ENCODE results near the gene YJU2.
"Not testable (repeated sequence)": the region's sequence is repeated elsewhere in the genome, so short reads cannot be mapped to it uniquely, and the experiment has no call there.

YJU2 gene

GRCh38 chr19:4267901-4268815 lies 21.3 kb downstream of the YJU2 start:
- DNase-seq (ENCODE audit: low spot score) = no peak

DNA sequence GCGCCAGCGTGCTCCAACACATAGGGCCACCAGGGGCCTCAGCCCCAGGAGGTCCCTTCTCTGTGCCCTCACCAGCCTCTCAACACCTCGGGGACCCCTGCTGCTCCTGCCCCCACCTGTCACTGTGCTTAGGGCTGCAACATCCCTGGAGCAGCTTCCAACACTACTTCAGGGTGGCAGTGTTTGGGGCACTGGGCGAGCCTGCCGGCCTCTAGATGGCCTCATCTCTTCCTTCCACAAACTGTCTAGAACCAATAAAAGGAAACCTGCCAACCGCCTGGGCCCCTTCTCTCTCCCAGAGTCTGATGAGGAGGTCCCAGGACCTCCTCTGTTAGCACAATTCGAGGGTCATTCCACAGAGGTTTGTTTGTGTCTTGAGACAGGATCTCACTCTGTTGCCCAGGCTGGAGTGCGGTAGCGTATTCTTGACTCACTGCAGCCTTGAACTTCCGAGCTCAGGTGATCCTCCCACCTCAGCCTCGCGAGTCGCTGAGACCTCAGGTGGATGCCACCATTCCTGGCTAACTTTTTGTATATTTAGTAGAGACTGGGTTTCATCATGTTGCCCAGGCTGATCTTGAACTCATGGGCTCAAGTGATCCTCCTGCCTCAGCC lies 22.0 kb downstream of the YJU2 start:
- no peak for DNase-seq (ENCODE audit: low spot score)

- DNase-seq (ENCODE audit: low spot score) = no peak
These were observed 26.0 kb downstream of the YJU2 start for GRCh38 chr19:4272894-4273293.

- DNase-seq (ENCODE audit: low spot score) = not testable (repeated sequence)
These were observed 27.4 kb downstream of the YJU2 start for GRCh38 chr19:4274321-4274686.

- DNase-seq (ENCODE audit: low spot score) = no peak
These were observed 30.4 kb downstream of the YJU2 start for GRCh38 chr19:4277191-4277696.

DNA sequence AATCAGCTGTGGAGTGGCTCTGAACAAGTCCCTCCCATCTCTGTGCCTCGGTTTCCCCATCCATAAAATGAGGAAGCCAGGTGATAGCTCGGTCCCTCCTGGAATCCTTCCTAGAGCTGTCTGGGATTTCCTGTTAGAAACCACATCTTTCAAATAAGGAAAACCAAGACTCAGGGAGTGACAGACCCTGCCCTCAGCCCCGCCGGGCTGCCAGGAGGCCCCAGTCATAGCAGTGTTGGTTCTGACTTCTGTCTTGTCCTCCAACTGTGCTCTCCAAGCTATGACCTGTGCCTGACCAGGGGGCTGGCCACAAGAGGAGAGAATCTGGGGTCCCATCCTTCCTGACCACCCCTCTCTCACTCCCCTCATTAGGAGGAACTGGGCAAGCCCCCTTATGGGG lies 31.1 kb downstream of the YJU2 start:
- DNase-seq (ENCODE audit: low spot score) = no peak

DNA sequence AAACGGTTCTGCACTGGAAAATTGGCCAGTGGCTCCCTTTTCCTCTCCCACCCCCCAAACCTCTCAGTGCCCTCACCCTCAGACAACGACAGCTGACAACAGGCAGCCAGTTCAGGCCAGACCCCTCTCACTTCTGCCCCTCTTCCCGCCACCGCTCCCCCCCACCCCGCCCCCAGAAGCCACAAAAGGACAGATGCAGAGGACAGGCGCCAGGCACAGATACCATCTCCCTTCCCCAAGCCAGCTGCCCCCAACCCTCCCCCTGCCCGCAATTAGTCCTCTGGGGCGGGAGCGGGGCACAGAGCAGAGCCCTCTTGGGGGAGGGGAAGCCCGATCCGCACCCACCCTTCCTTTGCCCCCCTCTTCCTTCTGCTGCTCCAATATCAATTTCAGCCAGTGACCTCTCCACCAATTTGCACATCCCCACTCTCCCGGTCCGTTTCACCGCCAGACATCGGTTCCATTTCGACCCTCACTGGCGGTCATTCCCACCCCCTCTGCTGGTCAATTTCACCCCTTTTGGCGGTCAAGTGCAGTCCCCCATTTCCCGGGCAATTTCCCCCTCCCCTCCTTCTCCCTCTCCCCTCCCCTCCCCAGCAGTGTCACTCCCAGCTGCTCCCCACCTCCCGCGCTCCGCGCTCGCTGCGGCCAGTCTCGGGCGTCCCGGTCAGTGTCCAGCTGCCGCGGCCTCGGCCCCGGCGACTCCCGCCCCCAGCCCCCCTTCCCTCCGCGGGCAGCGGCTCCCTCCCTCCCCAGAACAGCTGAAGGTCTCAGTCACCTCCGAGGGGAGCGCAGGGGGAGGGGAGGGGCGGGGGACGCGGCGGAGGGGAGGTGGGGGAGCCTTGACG lies 31.8 kb downstream of the YJU2 start, which contains the start of gene SHD:
TSS of gene SHD (plus strand) at position 848 of the 848 bp plus-strand sequence. CDS start 798 bp downstream, outside the sequence.
- DNase-seq (ENCODE audit: low spot score) = no peak

- no peak for DNase-seq (ENCODE audit: low spot score)
These were observed 32.3 kb downstream of the YJU2 start for GRCh38 chr19:4279267-4279529.

DNA sequence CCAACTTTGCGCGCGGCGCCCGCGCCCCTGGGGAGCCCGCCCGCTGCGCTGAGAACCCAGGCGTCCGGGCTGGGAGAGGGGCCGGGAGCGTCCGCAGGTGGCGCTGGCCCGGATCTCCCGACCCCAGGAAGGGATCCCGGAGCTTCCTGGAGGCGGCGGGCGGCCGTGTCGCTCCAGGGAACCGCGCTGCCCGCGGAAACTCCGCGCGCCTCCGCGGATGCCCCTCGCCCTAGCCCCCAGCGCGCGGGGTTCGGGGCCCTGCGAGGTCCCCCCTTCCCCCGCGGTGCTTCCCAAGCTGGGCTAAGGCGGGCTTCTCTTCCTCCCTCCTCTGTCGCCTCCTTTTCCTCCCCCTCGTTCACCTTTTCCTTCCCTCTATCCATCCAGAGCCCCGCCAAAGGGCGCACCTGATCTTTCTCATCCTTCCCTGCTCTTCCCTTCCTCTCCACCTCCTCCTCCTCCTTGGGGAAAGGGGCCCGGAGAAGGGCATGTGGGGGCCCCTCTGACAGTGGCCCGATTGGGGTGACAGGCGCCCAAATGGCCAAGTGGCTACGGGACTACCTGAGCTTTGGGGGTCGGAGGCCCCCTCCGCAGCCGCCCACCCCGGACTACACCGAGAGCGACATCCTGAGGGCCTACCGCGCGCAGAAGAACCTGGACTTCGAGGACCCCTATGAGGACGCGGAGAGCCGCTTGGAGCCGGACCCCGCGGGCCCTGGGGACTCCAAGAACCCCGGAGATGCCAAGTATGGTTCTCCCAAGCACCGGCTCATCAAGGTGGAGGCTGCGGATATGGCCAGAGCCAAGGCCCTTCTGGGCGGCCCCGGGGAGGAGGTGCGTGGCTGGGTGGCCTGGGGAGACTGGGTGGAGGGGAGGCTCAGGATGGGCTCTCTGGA lies 32.9 kb downstream of the YJU2 start:
- no peak for DNase-seq (ENCODE audit: low spot score)

DNA sequence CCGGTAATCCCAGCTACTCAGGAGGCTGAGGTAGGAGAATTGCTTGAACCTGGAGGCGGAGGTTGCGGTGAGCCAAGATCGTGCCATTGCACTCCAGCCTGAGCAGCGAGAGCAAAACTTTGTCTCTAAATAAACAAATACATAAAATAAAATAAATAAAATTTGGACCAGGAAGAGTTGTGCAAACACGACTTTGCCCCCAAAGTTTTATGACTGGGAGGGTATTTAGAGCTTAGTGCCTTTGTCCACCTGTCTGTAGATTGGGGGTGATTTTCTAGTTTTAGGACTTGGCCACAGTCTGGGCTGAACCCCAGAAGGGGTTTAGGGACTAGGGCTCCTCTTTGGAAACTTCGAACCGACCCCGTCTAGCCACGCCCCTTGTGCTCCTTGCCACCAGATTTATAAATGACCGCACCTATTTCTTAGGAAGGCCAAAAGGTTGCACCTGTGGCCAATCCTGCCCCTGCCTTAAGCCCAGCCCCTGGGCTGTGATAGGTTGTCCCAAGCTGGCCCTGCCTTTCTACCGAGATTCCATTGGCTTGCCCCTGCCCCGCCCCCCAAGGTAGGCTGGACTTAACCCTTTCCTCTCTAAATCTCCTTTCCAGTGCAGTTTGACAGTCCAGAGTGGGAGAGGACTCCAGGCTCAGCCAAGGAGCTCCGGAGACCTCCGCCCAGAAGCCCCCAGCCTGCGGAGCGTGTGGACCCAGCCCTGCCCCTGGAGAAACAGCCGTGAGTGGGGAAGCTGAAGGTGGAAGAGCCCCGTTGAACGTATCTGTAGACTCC lies 37.5 kb downstream of the YJU2 start:
- DNase-seq (ENCODE audit: low spot score) = no peak

DNA sequence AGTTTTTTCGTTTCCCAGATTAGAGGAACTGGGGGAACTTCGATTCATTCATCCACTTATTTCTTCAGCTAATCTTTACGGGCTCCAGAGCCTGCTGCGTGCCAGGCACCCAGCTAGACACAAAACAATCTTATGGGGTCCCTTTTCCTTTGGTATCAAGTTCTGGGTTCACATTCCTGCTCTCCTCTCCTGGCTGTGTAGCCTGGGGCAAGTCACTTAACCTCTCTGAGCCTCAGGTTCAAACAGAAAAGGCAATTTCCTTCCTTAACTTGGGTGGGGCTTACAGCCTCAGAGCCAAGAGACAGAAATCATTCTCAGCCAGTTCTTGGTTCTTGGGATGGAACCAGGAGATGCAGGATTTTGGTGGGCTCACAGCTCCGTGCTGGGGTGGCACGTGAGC lies 38.1 kb downstream of the YJU2 start:
- no peak for DNase-seq (ENCODE audit: low spot score)

GRCh38 chr19:4286141-4286540 lies 39.3 kb downstream of the YJU2 start:
- DNase-seq (ENCODE audit: low spot score) = not testable (repeated sequence)

DNA sequence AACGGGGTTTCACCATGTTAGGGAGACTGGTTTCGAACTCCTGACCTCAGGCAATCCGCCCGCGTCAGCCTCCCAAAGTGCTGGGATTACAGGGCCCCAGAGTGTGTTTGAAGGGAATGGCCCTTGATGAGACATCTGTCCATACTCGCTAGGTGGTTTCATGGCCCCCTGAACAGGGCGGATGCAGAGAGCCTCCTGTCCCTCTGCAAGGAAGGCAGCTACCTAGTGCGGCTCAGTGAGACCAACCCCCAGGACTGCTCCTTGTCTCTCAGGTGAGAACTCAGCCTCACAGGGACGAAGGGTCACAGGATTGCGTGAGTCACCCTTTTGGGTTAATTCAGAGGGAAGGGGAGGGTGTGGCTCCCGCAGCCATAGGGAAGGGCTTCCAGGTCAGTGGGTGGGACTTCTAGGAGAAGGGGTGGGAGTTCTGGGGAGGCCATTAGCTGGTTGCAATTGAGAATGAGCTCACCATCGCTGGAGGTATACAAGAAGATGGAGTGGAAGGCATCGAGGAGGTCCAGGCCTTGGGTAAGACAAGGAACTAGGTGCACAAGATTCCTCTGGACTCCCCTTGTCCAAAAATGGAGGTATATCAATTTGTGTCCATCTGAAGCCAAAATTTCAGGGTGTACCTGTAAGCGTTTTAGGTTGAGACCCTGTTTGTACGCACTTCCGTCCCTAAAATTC lies 41.4 kb downstream of the YJU2 start:
- no peak for DNase-seq (ENCODE audit: low spot score)

DNA sequence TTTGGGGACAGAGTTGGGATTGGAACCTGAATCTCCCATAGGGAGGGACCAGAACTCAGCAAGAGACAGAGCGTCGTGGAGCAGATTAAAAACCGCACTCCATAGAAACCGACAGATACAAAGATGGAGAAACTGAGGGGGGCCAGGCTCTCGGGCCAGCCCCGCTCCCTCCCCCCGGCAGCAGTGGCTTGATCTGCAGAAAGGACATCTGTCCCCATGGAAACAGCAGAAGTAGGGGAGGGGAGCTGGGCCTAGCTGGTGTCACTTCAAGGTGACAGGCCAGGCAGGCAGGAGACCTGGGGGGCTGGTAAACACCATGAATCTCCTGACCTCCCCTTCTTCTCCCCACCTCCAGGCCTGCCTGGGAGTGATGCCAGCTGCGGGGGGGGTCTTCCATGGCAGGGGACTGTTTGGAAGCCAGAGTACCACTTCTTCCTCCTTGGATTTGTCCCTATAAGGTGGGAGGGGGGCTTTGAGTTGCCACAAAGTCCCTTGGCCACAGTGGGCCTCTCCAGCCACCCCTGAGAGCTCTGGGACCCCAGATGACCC lies 44.4 kb downstream of the YJU2 start:
- no peak for DNase-seq (ENCODE audit: low spot score)

- no peak for DNase-seq (ENCODE audit: low spot score)
These were observed 45.6 kb downstream of the YJU2 start for GRCh38 chr19:4292515-4292914.

DNA sequence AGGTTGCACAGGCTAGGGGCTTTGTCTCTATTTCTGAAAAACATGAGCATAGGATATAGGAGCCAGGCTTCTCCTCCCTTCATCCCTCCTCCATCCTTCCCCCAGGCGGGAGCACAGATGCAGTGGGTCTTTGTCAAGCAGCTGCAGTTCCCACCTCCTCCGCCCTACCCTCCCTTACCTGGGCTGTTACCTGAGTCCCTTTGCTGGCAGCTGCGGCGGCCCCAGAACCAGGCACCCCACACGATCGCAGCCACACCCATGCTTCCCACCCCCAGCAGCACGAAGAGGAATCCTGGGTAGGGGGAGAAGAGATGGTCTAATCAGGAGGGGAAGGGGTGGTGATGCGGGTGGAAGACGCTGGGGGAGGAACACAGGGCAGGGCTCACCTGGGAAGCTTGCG lies 47.5 kb downstream of the YJU2 start:
- no peak for DNase-seq (ENCODE audit: low spot score)

DNA sequence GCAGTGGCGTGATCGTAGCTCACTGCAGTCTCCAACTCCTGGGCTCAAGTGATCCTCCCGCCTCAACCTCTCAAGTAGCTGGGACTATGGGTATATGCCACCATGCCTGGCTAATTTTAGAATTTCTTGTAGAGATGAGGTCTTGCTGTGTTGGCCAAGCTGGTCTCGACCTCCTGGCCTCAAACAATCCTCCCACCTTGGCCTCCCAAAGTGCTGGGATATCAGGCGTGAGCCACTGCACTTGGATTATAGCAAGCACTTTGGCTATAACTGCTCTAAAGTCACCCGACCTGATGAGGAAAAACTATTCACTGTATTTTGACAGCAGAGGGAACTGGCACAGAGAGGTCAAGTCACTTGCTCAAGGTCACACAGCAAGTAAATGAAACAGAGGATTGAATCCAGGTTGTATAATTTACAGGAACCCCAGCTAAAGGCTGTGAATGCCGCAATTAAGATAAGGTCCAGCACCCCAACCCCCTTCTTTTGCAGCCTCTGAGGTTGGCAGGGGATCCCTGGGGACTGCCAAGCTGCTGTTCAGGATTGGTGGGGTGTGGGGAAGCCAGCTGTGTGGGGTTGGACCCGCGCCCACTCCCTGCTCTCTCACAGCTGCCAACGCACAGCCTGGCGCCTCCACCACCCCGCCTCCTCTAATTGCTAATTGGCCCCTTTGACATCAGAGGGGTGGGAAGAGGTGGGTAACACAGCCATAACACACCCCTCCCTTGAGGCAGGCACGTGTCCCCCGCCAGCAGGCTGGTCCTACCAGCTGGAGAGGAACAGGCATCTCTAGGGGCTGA lies 49.3 kb downstream of the YJU2 start:
- DNase-seq (ENCODE audit: low spot score) = no peak

DNA sequence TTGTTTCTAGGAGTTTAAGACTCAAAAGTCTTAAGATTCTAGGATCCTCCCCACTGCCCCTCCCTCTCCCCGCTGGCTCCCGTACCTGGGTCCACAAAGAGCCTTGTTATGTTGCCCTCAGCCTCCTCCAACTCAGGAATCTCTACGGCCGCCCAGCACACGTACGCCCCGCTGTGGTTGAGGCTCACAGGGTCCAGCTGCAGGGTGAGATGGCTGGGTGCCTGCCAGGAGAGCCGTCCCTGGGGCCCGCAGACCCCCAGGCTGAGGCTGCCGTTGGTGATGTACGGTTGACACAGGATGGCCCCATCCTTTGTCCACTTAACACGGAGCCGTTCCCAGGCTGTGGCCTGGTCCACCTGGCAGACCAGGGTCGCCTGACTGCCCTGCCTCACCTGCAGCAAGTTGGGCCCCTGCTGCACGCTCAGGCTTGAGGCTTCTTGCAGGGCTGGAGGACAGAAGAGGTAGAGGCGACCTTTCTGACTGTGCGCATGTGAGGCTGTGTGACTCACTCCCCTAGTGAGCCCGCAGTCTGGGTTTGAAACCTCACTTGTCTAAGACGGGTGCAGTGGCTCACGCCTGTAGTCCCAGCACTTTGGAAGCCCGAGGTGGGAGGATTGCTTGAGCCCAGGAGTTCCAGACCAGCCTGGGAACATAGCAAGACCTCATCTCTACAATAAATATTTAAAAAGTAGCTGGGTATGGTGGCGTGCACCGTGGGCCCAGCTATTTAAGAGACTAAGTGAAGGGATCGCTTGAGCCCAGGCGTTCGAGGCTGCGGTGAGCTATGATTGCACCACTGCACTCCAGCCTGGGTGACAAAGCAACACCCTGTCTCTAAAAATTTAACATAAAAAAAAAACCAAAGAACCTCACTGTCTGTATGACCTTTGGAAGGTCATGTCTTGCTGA lies 51.3 kb downstream of the YJU2 start:
- no peak for DNase-seq (ENCODE audit: low spot score)
